Lung (tissue), 12 donors: ENCODE measurements around the gene KRT6B. TPM values are rescaled to one million over a fixed set of nuclear protein-coding genes. Genes with fewer than 3 reads are reported as not detected.

Source experiments
- ATAC-seq: fragments of 200-7000 bp; cut with Tn5 transposase; one replicate; pipeline ENCODE4 v1.9.1; 2020; ENCODE audit warnings: moderate number of reproducible peaks; ENCODE audit not compliant: insufficient read depth, low FRiP score
- DNase-seq, 3 donors: peaks; one replicate each; pipeline ENCODE4 v3.0.0-alpha.2; 2013 to 2017
- H3K27ac ChIP-seq, 2 donors: one replicate each; pipeline ENCODE4 v1.5.1; 2013; ENCODE audit warnings: mild to moderate bottlenecking in 2 of 2, moderate library complexity in 2 of 2, control low read depth in 1 of 2, inconsistent platforms in 1 of 2, low read depth in 1 of 2, low read length in 1 of 2
- H3K27me3 ChIP-seq, 3 donors: one replicate each; pipeline ENCODE4 v1.5.1; 2013; ENCODE audit warnings: low read length in 2 of 3; ENCODE audit not compliant: control insufficient read depth in 3 of 3, insufficient read depth in 3 of 3
- H3K36me3 ChIP-seq, 4 donors: one replicate each; pipeline ENCODE4 v1.5.1; 2013; ENCODE audit warnings: low read length in 4 of 4, mild to moderate bottlenecking in 1 of 4, moderate library complexity in 1 of 4; ENCODE audit not compliant: control insufficient read depth in 4 of 4, insufficient read depth in 4 of 4
- H3K4me1 ChIP-seq, 5 donors: one replicate each; pipeline ENCODE4 v1.5.1; 2013; ENCODE audit warnings: low read length in 5 of 5, mild to moderate bottlenecking in 2 of 5, moderate library complexity in 1 of 5; ENCODE audit not compliant: control insufficient read depth in 5 of 5, insufficient read depth in 5 of 5
- H3K4me3 ChIP-seq: one replicate; pipeline ENCODE4 v1.5.1; 2013; ENCODE audit warnings: mild to moderate bottlenecking, control low read depth, moderate library complexity
- H3K9ac ChIP-seq, 2 donors: one replicate each; pipeline ENCODE4 v1.5.1; 2013; ENCODE audit warnings: low read length in 2 of 2, control low read depth in 1 of 2; ENCODE audit not compliant: insufficient read depth in 1 of 2
- H3K9me3 ChIP-seq, 4 donors: one replicate each; pipeline ENCODE4 v1.5.1; 2013; ENCODE audit warnings: low read length in 3 of 4, mild to moderate bottlenecking in 1 of 4, moderate library complexity in 1 of 4; ENCODE audit not compliant: control insufficient read depth in 4 of 4, insufficient read depth in 3 of 4
- CTCF ChIP-seq: IDR thresholded peaks from 2 replicates; pipeline ENCODE4 v1.5.1; 2012; ENCODE audit warnings: mild to moderate bottlenecking; ENCODE audit errors: control extremely low read depth, extremely low read depth
- WGBS, 2 donors: extraction: QIAGEN DNeasy Blood & Tissue Kit; methylation state at CpG; one replicate each; pipeline ENCODE4 v1.1.7; 2013; 5-methylcytosine and 5-hydroxymethylcytosine counted together
- polyA plus RNA-seq, 2 donors: library from polyadenylated mRNA; stranded (reverse); fragments of 200-250 nt; gene quantifications; one replicate each; pipeline ENCODE4 v1.2.1, GENCODE V29; 2013
- total RNA-seq, 2 donors: library from RNA; depleted of rRNA in 1 of 2; stranded (reverse); fragments of >200 nt in 1 of 2; gene quantifications; one replicate each; pipeline ENCODE4 v1.2.1, GENCODE V29; 2014 to 2021
- donor health status: control.
- donor health status: control.
- donor health status: Bipolar disorder and iron deficiency.
- donor health status: healthy.
- donor health status: DM: yes; HTN: yes; CAD: no.

KRT6B gene
- total and polyA plus RNA-seq, 4 donors, result 0.06 to 0.63 (median 0.25) TPM; not detected in 1

GRCh38 chr12:52423035-52423434 is 28.9 kb downstream of the KRT6B start:
- no peaks in the 10 kb centered on the region for H3K9me3 ChIP-seq
- no peaks in the 10 kb centered on the region for H3K27me3 ChIP-seq
- TF ChIP-seq CTCF, result no peak
- peak; percentile 30 to 66 (median 36) for DNase-seq
- H3K9ac ChIP-seq, result peak overlapping the region in 1 of 2 donors; percentile 44
- H3K27ac ChIP-seq, result peak overlapping the region in 1 of 2 donors; percentile 68
- H3K36me3 ChIP-seq, result no peaks in the 10 kb centered on the region
- ATAC-seq, result peak; percentile 24
- H3K4me3 ChIP-seq, result no peak overlapping the region
- H3K4me1 ChIP-seq, result peaks cover 0 to 13% (median 0%) of the 10 kb centered on the region in 5 donors
- 58 to 62% methylated on average over 6 of the region's 6 CpGs for WGBS, 2 donors

GRCh38 chr12:52419656-52420055 is 32.3 kb downstream of the KRT6B start:
- Histone ChIP-seq H3K4me3 (no peak overlapping the region), H3K27me3 (no peaks in the 10 kb centered on the region), H3K4me1 (peaks cover 0 to 13% (median 3%) of the 10 kb centered on the region in 5 donors), H3K27ac (no peak overlapping the region), H3K36me3 (no peaks in the 10 kb centered on the region), H3K9ac (no peak overlapping the region), H3K9me3 (no peaks in the 10 kb centered on the region)
- 54 to 63% methylated on average over 1 of the region's 1 CpG for WGBS, 2 donors
- DNase-seq, result no peak
- no peak for TF ChIP-seq CTCF
- no peak for ATAC-seq

- H3K36me3 ChIP-seq, result no peaks in the 10 kb centered on the region
- H3K9me3 ChIP-seq, result no peaks in the 10 kb centered on the region
- DNase-seq (no peak), ATAC-seq (no peak)
- no peak overlapping the region for H3K4me3 ChIP-seq
- no peak overlapping the region for H3K9ac ChIP-seq
- H3K4me1 ChIP-seq, result peaks cover 0 to 9% (median 3%) of the 10 kb centered on the region in 5 donors
- no peaks in the 10 kb centered on the region for H3K27me3 ChIP-seq
- H3K27ac ChIP-seq, result no peak overlapping the region
- no peak for TF ChIP-seq CTCF
- 89 to 94% methylated on average over 4 of the region's 4 CpGs for WGBS, 2 donors
These were observed 33.3 kb downstream of the KRT6B start for GRCh38 chr12:52418576-52419110.

- H3K9me3 ChIP-seq, result no peaks in the 10 kb centered on the region
- H3K4me3 ChIP-seq, result no peak overlapping the region
- 61 to 87% methylated on average over 2 of the region's 2 CpGs for WGBS, 2 donors
- no peaks in the 10 kb centered on the region for H3K36me3 ChIP-seq
- H3K27ac ChIP-seq, result no peak overlapping the region
- DNase-seq (no peak), ATAC-seq (no peak)
- H3K4me1 ChIP-seq, result peaks cover 0 to 7% (median 0%) of the 10 kb centered on the region in 5 donors
- no peak for TF ChIP-seq CTCF
- H3K9ac ChIP-seq, result no peak overlapping the region
- H3K27me3 ChIP-seq, result no peaks in the 10 kb centered on the region
These were observed 34.2 kb downstream of the KRT6B start for GRCh38 chr12:52417740-52418139.
